IMR-90 (cell line): Measurements from ENCODE around the gene GTF3C6. TPM values are rescaled to one million over a fixed set of nuclear protein-coding genes. Genes with fewer than 3 reads are reported as not detected.
A peak's percentile ranks its signal among the peaks of the same experiment; 100 is the strongest.

Source experiments
- ATAC-seq: fragments of 200-7000 bp; cut with Tn5 transposase; 2 replicates; pipeline ENCODE4 v1.9.1; 2020; ENCODE audit warnings: low read depth, mild to moderate bottlenecking, moderate library complexity
- BruUV-seq: library from RNA; stranded (reverse); fragments of 400-500 nt; replicated peaks from 2 replicates; lab custom pipeline; 2021; lab: Mats Ljungman, UMichigan
- CTCF ChIA-PET: fragments of 300-600 bp; formaldehyde crosslinking; extraction: SDS; loops from one replicate; lab custom pipeline; 2021; ENCODE audit warnings: antibody characterized with exemption; lab: Yijun Ruan, JAX
- POLR2A ChIA-PET: fragments of 300-600 bp; sonication (Branson Sonifier 250); formaldehyde crosslinking; loops from one replicate; lab custom pipeline; 2022; ENCODE audit warnings: antibody characterized with exemption; ENCODE audit not compliant: unreplicated experiment; lab: Charles Lee
- DNase-seq: peaks from one replicate; pipeline ENCODE4 v3.0.0; 2013
- H2AFZ ChIP-seq: replicated peaks from 2 replicates; pipeline ENCODE3; 2013; ENCODE audit warnings: low read length, mild to moderate bottlenecking; ENCODE audit not compliant: poor library complexity
- H2AK5ac ChIP-seq: 2 replicates; pipeline ENCODE4 v1.6.1; 2013; ENCODE audit warnings: low read depth, low read length, inconsistent platforms
- H2AK9ac ChIP-seq: replicated peaks from 2 replicates; pipeline ENCODE3; 2013; ENCODE audit warnings: mild to moderate bottlenecking, low read depth, low read length, moderate library complexity; ENCODE audit not compliant: poor library complexity
- H2BK120ac ChIP-seq: 2 replicates; pipeline ENCODE4 v1.6.1; 2013; ENCODE audit warnings: low read depth, low read length, inconsistent platforms
- H2BK15ac ChIP-seq: 3 replicates; pipeline ENCODE4 v1.6.1; 2013; ENCODE audit warnings: low read depth, low read length, inconsistent platforms
- H2BK20ac ChIP-seq: 2 replicates; pipeline ENCODE4 v1.6.1; 2013; ENCODE audit warnings: low read depth, mild to moderate bottlenecking, inconsistent platforms, low read length, moderate library complexity
- H2BK5ac ChIP-seq: 2 replicates; pipeline ENCODE4 v1.6.1; 2013; ENCODE audit warnings: mild to moderate bottlenecking, low read depth, low read length, inconsistent platforms; ENCODE audit not compliant: poor library complexity, severe bottlenecking
- H3K14ac ChIP-seq: replicated peaks from 2 replicates; pipeline ENCODE4 v1.6.1; 2013; ENCODE audit warnings: low read depth, low read length, inconsistent platforms
- H3K18ac ChIP-seq: 2 replicates; pipeline ENCODE4 v1.6.1; 2013; ENCODE audit warnings: low read depth, low read length, control low read depth
- H3K23ac ChIP-seq: 2 replicates; pipeline ENCODE4 v1.6.1; 2013; ENCODE audit warnings: low read depth, low read length, inconsistent platforms
- H3K27ac ChIP-seq: 2 replicates; pipeline ENCODE4 v1.5.1; 2013; ENCODE audit warnings: mild to moderate bottlenecking, control low read depth, low read length; ENCODE audit not compliant: insufficient read depth
- H3K27me3 ChIP-seq: 2 replicates; pipeline ENCODE4 v1.6.1; 2013; ENCODE audit warnings: low read length; ENCODE audit not compliant: control insufficient read depth, insufficient read depth
- H3K36me3 ChIP-seq: 2 replicates; pipeline ENCODE4 v1.6.1; 2013; ENCODE audit warnings: low read length, mixed read lengths; ENCODE audit not compliant: control insufficient read depth, insufficient read depth
- H3K4ac ChIP-seq: 2 replicates; pipeline ENCODE4 v1.6.1; 2013; ENCODE audit warnings: low read depth, low read length, inconsistent platforms
- H3K4me1 ChIP-seq: 2 replicates; pipeline ENCODE4 v1.6.1; 2013; ENCODE audit warnings: low read length, mixed read lengths; ENCODE audit not compliant: control insufficient read depth, insufficient read depth
- H3K4me2 ChIP-seq: 2 replicates; pipeline ENCODE4 v1.6.1; 2013; ENCODE audit warnings: low read depth, mild to moderate bottlenecking, control low read depth, low read length, moderate library complexity
- H3K4me3 ChIP-seq: 2 replicates; pipeline ENCODE4 v1.5.1; 2013; ENCODE audit warnings: low read depth, mild to moderate bottlenecking, control low read depth, low read length, moderate library complexity; ENCODE audit not compliant: insufficient read depth
- H3K56ac ChIP-seq: 2 replicates; pipeline ENCODE4 v1.6.1; 2013; ENCODE audit warnings: low read length, inconsistent platforms; ENCODE audit not compliant: insufficient read depth; ENCODE audit errors: extremely low read depth
- H3K79me1 ChIP-seq, 2 experiments: 2 replicates each; pipeline ENCODE4 v1.6.1; 2013; ENCODE audit warnings: low read length in 2 of 2, inconsistent platforms in 1 of 2, low read depth in 1 of 2
- H3K9ac ChIP-seq: 2 replicates; pipeline ENCODE4 v1.6.1; 2013; ENCODE audit warnings: low read depth, low read length, control low read depth
- H3K9me1 ChIP-seq: 2 replicates; pipeline ENCODE4 v1.6.1; 2013; ENCODE audit warnings: low read length, inconsistent platforms; ENCODE audit not compliant: insufficient read depth
- H3K9me3 ChIP-seq: 2 replicates; pipeline ENCODE4 v1.6.1; 2013; ENCODE audit warnings: low read length; ENCODE audit not compliant: control insufficient read depth, insufficient read depth
- H4K20me1 ChIP-seq: 2 replicates; pipeline ENCODE4 v1.6.1; 2013; ENCODE audit warnings: low read length, inconsistent platforms; ENCODE audit not compliant: insufficient read depth
- H4K5ac ChIP-seq: 2 replicates; pipeline ENCODE4 v1.6.1; 2013; ENCODE audit warnings: mild to moderate bottlenecking, low read depth, low read length, control low read depth
- H4K8ac ChIP-seq, 2 experiments: 2 replicates each; pipeline ENCODE4 v1.6.1; 2013; ENCODE audit warnings: low read depth in 2 of 2, low read length in 2 of 2, control low read depth in 1 of 2, inconsistent platforms in 1 of 2
- H4K91ac ChIP-seq: 2 replicates; pipeline ENCODE4 v1.6.1; 2013; ENCODE audit warnings: low read depth, low read length, inconsistent platforms; ENCODE audit not compliant: insufficient read depth
- CEBPB ChIP-seq: IDR thresholded peaks from 2 replicates; pipeline ENCODE4 v1.6.1; 2012; ENCODE audit warnings: low read depth, low read length, improper control_type of control experiment
- POLR2A ChIP-seq: IDR thresholded peaks from 2 replicates; pipeline ENCODE4 v1.6.1; 2012; ENCODE audit warnings: mild to moderate bottlenecking, low read depth, low read length
- USF2 ChIP-seq: fragments of 150-350 bp; IDR thresholded peaks from 2 replicates; pipeline ENCODE4 v1.6.1; 2017; ENCODE audit warnings: mild to moderate bottlenecking, antibody characterized with exemption, low read length, low read depth
- WGBS, 2 experiments: methylation state at CpG; one replicate each; pipeline versions ENCODE4 v1.1.5 to v1.1.7; 2013; ENCODE audit warnings: missing lambda C conversion rate in 2 of 2; ENCODE audit not compliant: insufficient read length in 1 of 2; ENCODE audit errors: extremely low coverage in 2 of 2; 5-methylcytosine and 5-hydroxymethylcytosine counted together
- dilution Hi-C: fragments of 300-500 bp; cut with HindIII; formaldehyde crosslinking; loops from one replicate; pipeline ENCODE4 v1.14.3; 2018; ENCODE audit warnings: low sequenced_read_pairs; ENCODE audit not compliant: unreplicated experiment
- in situ Hi-C: fragments of 300-500 bp; cut with MboI; formaldehyde crosslinking; loops from 3 replicates; pipeline ENCODE4 v1.14.3; 2019; ENCODE audit warnings: low sequenced_read_pairs, inconsistent platforms, mixed read lengths
- intact Hi-C: fragments of 100-400 bp; cut with micrococcal nuclease; formaldehyde crosslinking; loops from 2 replicates; pipeline ENCODE4 v1.10.0; 2022
- polyA plus RNA-seq, 3 experiments: library from polyadenylated mRNA; depleted of rRNA; stranded (reverse); fragments of >200 nt; gene quantifications; 2 replicates each; pipeline ENCODE4 v1.2.3, GENCODE V29; 2012; ENCODE audit warnings: low replicate concordance in 1 of 3
- total RNA-seq: library from RNA; depleted of rRNA; stranded (reverse); fragments of >200 nt; gene quantifications from 2 replicates; pipeline ENCODE4 v1.2.3, GENCODE V29; 2012
- TF ChIP-seq, protein P1 (sequence below): fragments of 150-350 bp; IDR thresholded peaks from 2 replicates; pipeline ENCODE4 v1.6.1; 2016; ENCODE audit warnings: low read depth, mild to moderate bottlenecking, low read length, moderate library complexity, borderline replicate concordance

GTF3C6 gene
- total and polyA plus RNA-seq, 2 of the 4 experiments (the other 2 are of a cell fraction) = 10.4 to 40.5 TPM

DNA sequence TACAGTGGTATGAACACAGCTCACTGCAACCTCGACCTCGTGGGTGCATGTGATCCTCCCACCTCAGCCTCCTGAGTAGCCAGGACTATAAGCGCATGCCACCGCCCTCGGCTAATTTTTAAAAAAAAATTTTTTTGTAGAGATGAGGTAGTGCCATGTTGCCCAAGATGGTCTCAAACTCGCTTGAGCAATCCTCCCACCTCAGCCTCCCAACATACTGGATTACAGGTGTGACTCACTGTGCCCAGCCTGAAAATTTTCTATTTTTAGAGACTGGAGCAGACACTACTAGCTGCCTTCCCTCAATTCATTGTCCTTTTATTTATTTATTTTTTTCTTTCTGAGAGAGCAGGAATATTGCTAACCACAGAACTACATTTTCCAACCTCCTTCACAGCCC, 20.3 kb upstream of the GTF3C6 start:
- H2AFZ ChIP-seq = no peak overlapping the region
- no peaks in the 10 kb centered on the region for H3K36me3 ChIP-seq
- H3K79me1 ChIP-seq = no peaks in the 10 kb centered on the region
- TF ChIP-seq, protein P1, sequence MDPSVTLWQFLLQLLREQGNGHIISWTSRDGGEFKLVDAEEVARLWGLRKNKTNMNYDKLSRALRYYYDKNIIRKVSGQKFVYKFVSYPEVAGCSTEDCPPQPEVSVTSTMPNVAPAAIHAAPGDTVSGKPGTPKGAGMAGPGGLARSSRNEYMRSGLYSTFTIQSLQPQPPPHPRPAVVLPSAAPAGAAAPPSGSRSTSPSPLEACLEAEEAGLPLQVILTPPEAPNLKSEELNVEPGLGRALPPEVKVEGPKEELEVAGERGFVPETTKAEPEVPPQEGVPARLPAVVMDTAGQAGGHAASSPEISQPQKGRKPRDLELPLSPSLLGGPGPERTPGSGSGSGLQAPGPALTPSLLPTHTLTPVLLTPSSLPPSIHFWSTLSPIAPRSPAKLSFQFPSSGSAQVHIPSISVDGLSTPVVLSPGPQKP = no peak
- TF ChIP-seq CEBPB (peak; percentile 54), USF2 (no peak), POLR2A (no peak)
- ATAC-seq = no peak
- no peak overlapping the region for H2AK5ac ChIP-seq
- no peak overlapping the region for H4K5ac ChIP-seq
- no peak overlapping the region for H3K4me3 ChIP-seq
- no peaks in the 10 kb centered on the region for H3K9me1 ChIP-seq
- in situ Hi-C loops = no loop called here
- intact Hi-C loops = no loop called here
- DNase-seq = peak; percentile 9
- no peak overlapping the region for H3K9ac ChIP-seq
- no peak overlapping the region for H3K18ac ChIP-seq
- BruUV-seq = no TSS peak
- no peak overlapping the region for H2BK5ac ChIP-seq
- H4K20me1 ChIP-seq = no peaks in the 10 kb centered on the region
- H2BK15ac ChIP-seq = no peak overlapping the region
- no peak overlapping the region for H3K4me2 ChIP-seq
- ChIA-PET POLR2A (no interaction called here), CTCF (interaction anchor here (0.6 kb wide), 1 partner anchor 862 kb away, joined by 3 read pairs; no protein-coding TSS in a partner anchor)
- no peak overlapping the region for H2BK20ac ChIP-seq
- H3K14ac ChIP-seq = no peak overlapping the region
- no peak overlapping the region for H3K4ac ChIP-seq
- no peaks in the 10 kb centered on the region for H3K27me3 ChIP-seq
- WGBS, 2 experiments = no CpG with 5 or more reads among the region's 6 CpGs
- no peak overlapping the region for H2AK9ac ChIP-seq
- H3K23ac ChIP-seq = no peak overlapping the region
- no peak overlapping the region for H3K56ac ChIP-seq
- no peaks in the 10 kb centered on the region for H3K9me3 ChIP-seq
- H2BK120ac ChIP-seq = no peak overlapping the region
- no peak overlapping the region for H4K8ac ChIP-seq
- dilution Hi-C loops = no loop called here
- H3K27ac ChIP-seq = no peak overlapping the region
- H4K91ac ChIP-seq = no peak overlapping the region
- H3K4me1 ChIP-seq = no peaks in the 10 kb centered on the region
